HepG2 (cell line): ENCODE measurements around the gene TXN. TPM values are rescaled to one million over a fixed set of nuclear protein-coding genes. Genes with fewer than 3 reads are reported as not detected.

ENCODE experiments used
- ATM ChIP-seq: fragments of 450-650 bp; IDR thresholded peaks from 2 replicates; pipeline ENCODE4 v1.7.1; 2017; ENCODE audit warnings: mild to moderate bottlenecking, borderline replicate concordance
- CREM ChIP-seq, 2 experiments: sonication (generic) in 1 of 2; formaldehyde crosslinking in 1 of 2; IDR thresholded peaks; 2 replicates each; pipeline versions ENCODE4 v1.4.0 to v1.6.1; 2016 to 2020; ENCODE audit warnings: antibody characterized with exemption in 1 of 2, mild to moderate bottlenecking in 1 of 2, missing genetic modification reagents in 1 of 2
- ELF4 ChIP-seq: sonication (generic); formaldehyde crosslinking; IDR thresholded peaks from 2 replicates; pipeline ENCODE4 v1.5.0; 2020; ENCODE audit warnings: missing genetic modification reagents, mild to moderate bottlenecking, moderate library complexity, borderline replicate concordance
- ERF ChIP-seq: IDR thresholded peaks from 2 replicates; pipeline ENCODE4 v1.6.1; 2018; ENCODE audit warnings: missing biosample characterization, missing genetic modification reagents
- FOSL1 ChIP-seq: sonication (generic); formaldehyde crosslinking; IDR thresholded peaks from 2 replicates; pipeline ENCODE4 v1.9.0; 2021; ENCODE audit warnings: missing genetic modification reagents, borderline replicate concordance
- GLMP ChIP-seq: sonication (generic); formaldehyde crosslinking; IDR thresholded peaks from 2 replicates; pipeline ENCODE4 v1.9.0; 2021; ENCODE audit warnings: missing genetic modification reagents, mild to moderate bottlenecking, borderline replicate concordance
- GPN1 ChIP-seq: sonication (generic); formaldehyde crosslinking; IDR thresholded peaks from 2 replicates; pipeline ENCODE4 v1.5.1; 2020; ENCODE audit warnings: missing genetic modification reagents, borderline replicate concordance
- HMG20A ChIP-seq: IDR thresholded peaks from 2 replicates; pipeline ENCODE4 v1.6.1; 2016; ENCODE audit warnings: borderline replicate concordance
- HNF4G ChIP-seq, 2 experiments: sonication (generic) in 1 of 2; formaldehyde crosslinking in 1 of 2; IDR thresholded peaks; 2 replicates each; pipeline versions ENCODE4 v1.4.0 to v1.6.1; 2011 to 2020; ENCODE audit warnings: borderline replicate concordance in 2 of 2, low read depth in 2 of 2, mild to moderate bottlenecking in 2 of 2, low read length in 1 of 2, missing genetic modification reagents in 1 of 2, moderate library complexity in 1 of 2
- HNRNPLL ChIP-seq: fragments of 200-400 bp; formaldehyde crosslinking; IDR thresholded peaks from 2 replicates; pipeline ENCODE4 v1.6.1; 2017; ENCODE audit warnings: mild to moderate bottlenecking, low read depth, low read length; ENCODE audit not compliant: poor library complexity, severe bottlenecking
- IRF1 ChIP-seq: sonication (generic); formaldehyde crosslinking; IDR thresholded peaks from 2 replicates; pipeline ENCODE4 v1.4.0; 2020; ENCODE audit warnings: low read depth, mild to moderate bottlenecking, missing genetic modification reagents
- MXD3 ChIP-seq: IDR thresholded peaks from 2 replicates; pipeline ENCODE4 v1.6.1; 2016; ENCODE audit warnings: mild to moderate bottlenecking, missing biosample characterization, missing genetic modification reagents
- PLSCR1 ChIP-seq: sonication (generic); formaldehyde crosslinking; IDR thresholded peaks from 2 replicates; pipeline ENCODE4 v1.5.0; 2020; ENCODE audit warnings: missing genetic modification reagents, mild to moderate bottlenecking, borderline replicate concordance
- PPARG ChIP-seq: conservative IDR thresholded peaks from 2 replicates; pipeline ENCODE4 v1.6.1; 2016; ENCODE audit warnings: missing biosample characterization, missing genetic modification reagents
- PRDM4 ChIP-seq: sonication (generic); formaldehyde crosslinking; IDR thresholded peaks from 2 replicates; pipeline ENCODE4 v1.9.0; 2021; ENCODE audit warnings: missing genetic modification reagents, borderline replicate concordance
- TFE3 ChIP-seq: IDR thresholded peaks from 2 replicates; pipeline ENCODE4 v1.6.1; 2016
- ZFP36L1 ChIP-seq: sonication (generic); formaldehyde crosslinking; IDR thresholded peaks from 2 replicates; pipeline ENCODE4 v1.8.0; 2022; ENCODE audit warnings: mild to moderate bottlenecking, missing genetic modification reagents, moderate library complexity
- ZNF160 ChIP-seq: sonication (generic); formaldehyde crosslinking; IDR thresholded peaks from 2 replicates; pipeline ENCODE4 v1.8.0; 2022; ENCODE audit warnings: mild to moderate bottlenecking, inconsistent platforms, missing genetic modification reagents
- ZNF180 ChIP-seq: sonication (generic); formaldehyde crosslinking; IDR thresholded peaks from 2 replicates; pipeline ENCODE4 v1.4.0; 2020; ENCODE audit warnings: low read depth, missing genetic modification reagents, borderline replicate concordance
- ZNF335 ChIP-seq: sonication (generic); formaldehyde crosslinking; IDR thresholded peaks from 2 replicates; pipeline ENCODE4 v1.4.0; 2020; ENCODE audit warnings: missing genetic modification reagents
- ZNF547 ChIP-seq: sonication (generic); formaldehyde crosslinking; IDR thresholded peaks from 2 replicates; pipeline ENCODE4 v1.5.1; 2020; ENCODE audit warnings: mild to moderate bottlenecking, missing genetic modification reagents
- polyA plus RNA-seq, 8 experiments: library from polyadenylated mRNA; depleted of rRNA in 3 of 8; stranded (reverse) in 7 of 8; unstranded in 1 of 8; fragments of >200 nt; fragmentation: Illumina TruSeq in 4 of 8; extraction: Trizol in 4 of 8; gene quantifications; 2 replicates each; pipeline versions ENCODE4 v1.2.1 to v1.2.3, GENCODE V29; 2011 to 2016; ENCODE audit warnings: low read depth in 4 of 8, missing spikeins in 1 of 8, mixed read lengths in 1 of 8; ENCODE audit not compliant: insufficient read depth in 1 of 8
- total RNA-seq, 5 experiments: library from RNA; depleted of rRNA; stranded (reverse); fragments of >200 nt; fragmentation: Illumina TruSeq; extraction: Trizol; gene quantifications; 2 replicates each; pipeline ENCODE4 v1.2.3, GENCODE V29; 2016; ENCODE audit warnings: low read depth in 1 of 5

Gene TXN
- total and polyA plus RNA-seq, 2 of the 13 experiments (the other 11 are each of a cell fraction or from before 2014, with no cell fraction given), result 364 to 470 TPM

GRCh38 chr9:110282018-110282738 lies 25.9 kb upstream of the TXN start (continued):
- TF ChIP-seq PRDM4 (no peak), FOSL1 (CRISPR knock-in tag) (no peak), ZNF335 (CRISPR knock-in tag) (no peak), GPN1 (no peak), TFE3 (CRISPR knock-in tag) (no peak), ELF4 (CRISPR knock-in tag) (no peak), MXD3 (no peak), ERF (CRISPR knock-in tag) (no peak), CREM (IDR thresholded peaks at IDR 0.05) (peak; percentile 39; the same call in 1 of the 2 replicates), CREM (CRISPR knock-in tag; IDR thresholded peaks at IDR 0.05) (no peak), HNF4G (IDR thresholded peaks at IDR 0.05; ENCODE audit: borderline replicate concordance, low read depth, low read length) (peak; percentile 73), HNF4G (CRISPR knock-in tag; IDR thresholded peaks at IDR 0.05; ENCODE audit: borderline replicate concordance, low read depth) (0 out of 2 replicates have a peak, but pooled peaks have one; percentile 28), HNRNPLL (no peak), ZNF180 (no peak), ZNF160 (no peak), IRF1 (no peak), ZNF547 (CRISPR knock-in tag) (no peak), GLMP (CRISPR knock-in tag) (no peak), PPARG (CRISPR knock-in tag) (peak; percentile 50), ATM (no peak), HMG20A (CRISPR knock-in tag) (0 out of 2 replicates have a peak, but pooled peaks have one; percentile 48), PLSCR1 (CRISPR knock-in tag) (no peak), ZFP36L1 (CRISPR knock-in tag) (no peak)
